HepG2 (cell line): ENCODE measurements around the gene LTBR. TPM values are rescaled to one million over a fixed set of nuclear protein-coding genes. Genes with fewer than 3 reads are reported as not detected.

Experiments
- ATF7-NPFF ChIP-seq: sonication (generic); formaldehyde crosslinking; IDR thresholded peaks from 2 replicates; pipeline ENCODE4 v1.8.1; 2023; ENCODE audit warnings: mild to moderate bottlenecking, low read depth, missing genetic modification reagents, moderate library complexity
- DMAP1 ChIP-seq: IDR thresholded peaks from 2 replicates; pipeline ENCODE4 v1.6.1; 2016
- MIXL1 ChIP-seq: IDR thresholded peaks from 2 replicates; pipeline ENCODE4 v1.6.1; 2016
- RFXAP ChIP-seq: sonication (generic); formaldehyde crosslinking; IDR thresholded peaks from 2 replicates; pipeline ENCODE4 v1.4.0; 2020; ENCODE audit warnings: missing genetic modification reagents, borderline replicate concordance
- SALL1 ChIP-seq: sonication (generic); formaldehyde crosslinking; IDR thresholded peaks from 2 replicates; pipeline ENCODE4 v1.8.0; 2022; ENCODE audit warnings: mild to moderate bottlenecking, missing genetic modification reagents
- SSRP1 ChIP-seq: IDR thresholded peaks from 2 replicates; pipeline ENCODE4 v1.6.1; 2016; ENCODE audit warnings: control low read depth
- U2AF2 ChIP-seq: fragments of 200-400 bp; formaldehyde crosslinking; IDR thresholded peaks from 2 replicates; pipeline ENCODE4 v1.6.1; 2017; ENCODE audit warnings: low read depth, mild to moderate bottlenecking, low read length
- ZFP1 ChIP-seq: IDR thresholded peaks from 2 replicates; pipeline ENCODE4 v1.6.1; 2016
- ZNF17 ChIP-seq: sonication (generic); formaldehyde crosslinking; IDR thresholded peaks from 2 replicates; pipeline ENCODE4 v1.5.0; 2020; ENCODE audit warnings: mild to moderate bottlenecking, missing genetic modification reagents
- ZNF292 ChIP-seq: sonication (generic); formaldehyde crosslinking; IDR thresholded peaks from 2 replicates; pipeline ENCODE4 v1.8.1; 2022; ENCODE audit warnings: mild to moderate bottlenecking, low read depth, missing genetic modification reagents, borderline replicate concordance
- ZNF7 ChIP-seq: IDR thresholded peaks from 2 replicates; pipeline ENCODE4 v1.6.1; 2016; ENCODE audit warnings: missing biosample characterization, missing genetic modification reagents
- ZNF746 ChIP-seq: sonication (generic); formaldehyde crosslinking; IDR thresholded peaks from 2 replicates; pipeline ENCODE4 v1.8.0; 2022; ENCODE audit warnings: mild to moderate bottlenecking, missing genetic modification reagents
- ZNF761 ChIP-seq: sonication (generic); formaldehyde crosslinking; conservative IDR thresholded peaks from 2 replicates; pipeline ENCODE4 v1.4.0; 2020; ENCODE audit warnings: mild to moderate bottlenecking, missing genetic modification reagents
- ZNF782 ChIP-seq: sonication (generic); formaldehyde crosslinking; IDR thresholded peaks from 2 replicates; pipeline ENCODE4 v1.4.0; 2020; ENCODE audit warnings: missing genetic modification reagents, mild to moderate bottlenecking, borderline replicate concordance
- polyA plus RNA-seq, 8 experiments: library from polyadenylated mRNA; depleted of rRNA in 3 of 8; stranded (reverse) in 7 of 8; unstranded in 1 of 8; fragments of >200 nt; fragmentation: Illumina TruSeq in 4 of 8; extraction: Trizol in 4 of 8; gene quantifications; 2 replicates each; pipeline versions ENCODE4 v1.2.1 to v1.2.3, GENCODE V29; 2011 to 2016; ENCODE audit warnings: low read depth in 4 of 8, missing spikeins in 1 of 8, mixed read lengths in 1 of 8; ENCODE audit not compliant: insufficient read depth in 1 of 8
- total RNA-seq, 5 experiments: library from RNA; depleted of rRNA; stranded (reverse); fragments of >200 nt; fragmentation: Illumina TruSeq; extraction: Trizol; gene quantifications; 2 replicates each; pipeline ENCODE4 v1.2.3, GENCODE V29; 2016; ENCODE audit warnings: low read depth in 1 of 5
- TF ChIP-seq, protein P1 (sequence below): IDR thresholded peaks from 2 replicates; pipeline ENCODE4 v1.6.1; 2016; ENCODE audit warnings: mild to moderate bottlenecking, missing biosample characterization, missing genetic modification reagents
- TF ChIP-seq, protein P2 (sequence below): sonication (generic); formaldehyde crosslinking; IDR thresholded peaks from 2 replicates; pipeline ENCODE4 v1.5.0; 2020; ENCODE audit warnings: missing genetic modification reagents, mild to moderate bottlenecking, borderline replicate concordance
- TF ChIP-seq, protein P3 (sequence below): sonication (generic); formaldehyde crosslinking; IDR thresholded peaks from 2 replicates; pipeline ENCODE4 v1.5.1; 2020; ENCODE audit warnings: mild to moderate bottlenecking, missing genetic modification reagents, borderline replicate concordance
- TF ChIP-seq, protein P4 (sequence below): IDR thresholded peaks from 2 replicates; pipeline ENCODE4 v1.6.1; 2016; ENCODE audit warnings: low read depth, missing genetic modification reagents, missing compliant biosample characterization
- TF ChIP-seq, protein P5 (sequence below): sonication (generic); formaldehyde crosslinking; IDR thresholded peaks from 2 replicates; pipeline ENCODE4 v1.8.0; 2022; ENCODE audit warnings: missing genetic modification reagents, mild to moderate bottlenecking, inconsistent platforms, borderline replicate concordance

LTBR gene
- total and polyA plus RNA-seq, 2 of the 13 experiments (the other 11 are each of a cell fraction or from before 2014, with no cell fraction given), result 31.4 to 34.8 TPM

DNA sequence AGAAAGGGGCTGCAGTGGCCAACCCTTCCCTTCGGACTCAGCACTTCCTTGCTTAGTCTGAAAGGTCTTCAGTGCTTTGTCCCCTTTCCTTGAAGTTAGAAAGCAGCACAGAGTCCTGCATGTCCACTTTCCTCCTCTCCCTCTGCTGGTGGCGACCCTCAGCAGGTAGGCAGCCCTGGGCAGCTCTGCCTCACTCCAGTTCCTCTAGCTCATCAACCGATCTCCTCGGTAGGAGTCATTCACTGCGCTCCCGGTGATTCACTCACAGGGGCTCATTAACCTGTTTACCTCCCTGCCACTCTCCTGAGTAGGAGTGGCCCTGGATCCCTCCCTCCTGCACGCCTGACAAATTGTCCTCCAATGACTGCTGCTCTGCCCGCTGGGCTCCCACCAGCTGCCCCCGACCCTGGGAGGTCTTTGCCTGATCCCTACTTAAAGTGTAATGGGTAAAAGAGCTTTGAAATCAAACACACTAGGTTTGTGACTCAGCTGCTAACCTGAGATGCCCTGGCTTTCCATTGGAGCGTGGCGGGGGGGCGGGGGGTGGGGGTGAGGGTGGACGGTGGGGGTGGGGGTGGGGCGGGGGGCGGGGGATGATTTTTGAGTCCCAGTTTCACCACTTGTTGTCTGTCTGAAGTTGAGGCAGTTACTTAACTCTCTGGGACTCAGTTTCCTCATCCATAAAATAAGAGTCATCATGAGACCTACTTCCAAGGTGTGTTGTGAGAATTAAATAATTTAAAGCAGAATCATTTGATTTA, 12.8 kb upstream of the LTBR start (continued):
- TF ChIP-seq, protein P1, sequence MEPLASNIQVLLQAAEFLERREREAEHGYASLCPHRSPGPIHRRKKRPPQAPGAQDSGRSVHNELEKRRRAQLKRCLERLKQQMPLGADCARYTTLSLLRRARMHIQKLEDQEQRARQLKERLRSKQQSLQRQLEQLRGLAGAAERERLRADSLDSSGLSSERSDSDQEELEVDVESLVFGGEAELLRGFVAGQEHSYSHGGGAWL (CRISPR knock-in tag), result no peak; the same call in 1 of the 2 replicates
- TF ChIP-seq, protein P2, sequence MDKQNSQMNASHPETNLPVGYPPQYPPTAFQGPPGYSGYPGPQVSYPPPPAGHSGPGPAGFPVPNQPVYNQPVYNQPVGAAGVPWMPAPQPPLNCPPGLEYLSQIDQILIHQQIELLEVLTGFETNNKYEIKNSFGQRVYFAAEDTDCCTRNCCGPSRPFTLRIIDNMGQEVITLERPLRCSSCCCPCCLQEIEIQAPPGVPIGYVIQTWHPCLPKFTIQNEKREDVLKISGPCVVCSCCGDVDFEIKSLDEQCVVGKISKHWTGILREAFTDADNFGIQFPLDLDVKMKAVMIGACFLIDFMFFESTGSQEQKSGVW (CRISPR knock-in tag), result no peak
- TF ChIP-seq, protein P3, sequence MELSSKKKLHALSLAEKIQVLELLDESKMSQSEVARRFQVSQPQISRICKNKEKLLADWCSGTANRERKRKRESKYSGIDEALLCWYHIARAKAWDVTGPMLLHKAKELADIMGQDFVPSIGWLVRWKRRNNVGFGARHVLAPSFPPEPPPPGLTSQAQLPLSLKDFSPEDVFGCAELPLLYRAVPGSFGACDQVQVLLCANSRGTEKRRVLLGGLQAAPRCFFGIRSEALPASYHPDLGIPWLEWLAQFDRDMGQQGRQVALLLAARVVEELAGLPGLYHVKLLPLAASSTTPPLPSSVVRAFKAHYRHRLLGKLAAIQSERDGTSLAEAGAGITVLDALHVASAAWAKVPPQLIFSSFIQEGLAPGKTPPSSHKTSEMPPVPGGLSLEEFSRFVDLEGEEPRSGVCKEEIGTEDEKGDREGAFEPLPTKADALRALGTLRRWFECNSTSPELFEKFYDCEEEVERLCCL (CRISPR knock-in tag), result no peak
- TF ChIP-seq U2AF2 (no peak), ATF7-NPFF (CRISPR knock-in tag) (no peak), RFXAP (CRISPR knock-in tag) (0 out of 2 replicates have a peak, but pooled peaks have one; percentile 17), ZFP1 (CRISPR knock-in tag) (no peak), ZNF292 (CRISPR knock-in tag) (peak; percentile 51; the same call in 1 of the 2 replicates), SALL1 (peak; percentile 73), ZNF7 (CRISPR knock-in tag) (no peak), ZNF17 (CRISPR knock-in tag) (no peak), MIXL1 (CRISPR knock-in tag) (peak; percentile 97), ZNF761 (no peak), SSRP1 (CRISPR knock-in tag) (peak; percentile 43; the same call in 1 of the 2 replicates), ZNF746 (CRISPR knock-in tag) (peak; percentile 82), ZNF782 (no peak), DMAP1 (no peak)
- TF ChIP-seq, protein P4, sequence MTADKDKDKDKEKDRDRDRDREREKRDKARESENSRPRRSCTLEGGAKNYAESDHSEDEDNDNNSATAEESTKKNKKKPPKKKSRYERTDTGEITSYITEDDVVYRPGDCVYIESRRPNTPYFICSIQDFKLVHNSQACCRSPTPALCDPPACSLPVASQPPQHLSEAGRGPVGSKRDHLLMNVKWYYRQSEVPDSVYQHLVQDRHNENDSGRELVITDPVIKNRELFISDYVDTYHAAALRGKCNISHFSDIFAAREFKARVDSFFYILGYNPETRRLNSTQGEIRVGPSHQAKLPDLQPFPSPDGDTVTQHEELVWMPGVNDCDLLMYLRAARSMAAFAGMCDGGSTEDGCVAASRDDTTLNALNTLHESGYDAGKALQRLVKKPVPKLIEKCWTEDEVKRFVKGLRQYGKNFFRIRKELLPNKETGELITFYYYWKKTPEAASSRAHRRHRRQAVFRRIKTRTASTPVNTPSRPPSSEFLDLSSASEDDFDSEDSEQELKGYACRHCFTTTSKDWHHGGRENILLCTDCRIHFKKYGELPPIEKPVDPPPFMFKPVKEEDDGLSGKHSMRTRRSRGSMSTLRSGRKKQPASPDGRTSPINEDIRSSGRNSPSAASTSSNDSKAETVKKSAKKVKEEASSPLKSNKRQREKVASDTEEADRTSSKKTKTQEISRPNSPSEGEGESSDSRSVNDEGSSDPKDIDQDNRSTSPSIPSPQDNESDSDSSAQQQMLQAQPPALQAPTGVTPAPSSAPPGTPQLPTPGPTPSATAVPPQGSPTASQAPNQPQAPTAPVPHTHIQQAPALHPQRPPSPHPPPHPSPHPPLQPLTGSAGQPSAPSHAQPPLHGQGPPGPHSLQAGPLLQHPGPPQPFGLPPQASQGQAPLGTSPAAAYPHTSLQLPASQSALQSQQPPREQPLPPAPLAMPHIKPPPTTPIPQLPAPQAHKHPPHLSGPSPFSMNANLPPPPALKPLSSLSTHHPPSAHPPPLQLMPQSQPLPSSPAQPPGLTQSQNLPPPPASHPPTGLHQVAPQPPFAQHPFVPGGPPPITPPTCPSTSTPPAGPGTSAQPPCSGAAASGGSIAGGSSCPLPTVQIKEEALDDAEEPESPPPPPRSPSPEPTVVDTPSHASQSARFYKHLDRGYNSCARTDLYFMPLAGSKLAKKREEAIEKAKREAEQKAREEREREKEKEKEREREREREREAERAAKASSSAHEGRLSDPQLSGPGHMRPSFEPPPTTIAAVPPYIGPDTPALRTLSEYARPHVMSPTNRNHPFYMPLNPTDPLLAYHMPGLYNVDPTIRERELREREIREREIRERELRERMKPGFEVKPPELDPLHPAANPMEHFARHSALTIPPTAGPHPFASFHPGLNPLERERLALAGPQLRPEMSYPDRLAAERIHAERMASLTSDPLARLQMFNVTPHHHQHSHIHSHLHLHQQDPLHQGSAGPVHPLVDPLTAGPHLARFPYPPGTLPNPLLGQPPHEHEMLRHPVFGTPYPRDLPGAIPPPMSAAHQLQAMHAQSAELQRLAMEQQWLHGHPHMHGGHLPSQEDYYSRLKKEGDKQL (CRISPR knock-in tag), result peak; percentile 41; the same call in 1 of the 2 replicates
- TF ChIP-seq, protein P5, sequence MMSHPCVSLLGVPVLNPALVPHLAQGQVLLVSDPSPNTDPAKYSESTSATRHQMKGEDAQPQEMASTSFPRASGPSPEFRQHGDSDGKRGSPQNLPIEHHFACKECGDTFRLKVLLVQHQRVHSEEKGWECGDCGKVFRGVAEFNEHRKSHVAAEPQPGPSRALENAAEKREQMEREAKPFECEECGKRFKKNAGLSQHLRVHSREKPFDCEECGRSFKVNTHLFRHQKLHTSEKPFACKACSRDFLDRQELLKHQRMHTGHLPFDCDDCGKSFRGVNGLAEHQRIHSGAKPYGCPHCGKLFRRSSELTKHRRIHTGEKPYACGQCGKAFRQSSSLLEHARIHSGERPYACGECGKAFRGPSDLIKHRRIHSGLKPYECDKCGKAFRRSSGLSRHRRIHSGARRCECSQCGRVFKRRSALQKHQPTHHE (CRISPR knock-in tag), result no peak
